HG03060 (cell line): Measurements from ENCODE around the gene FKRP.
"Not testable (repeated sequence)": the region's sequence is repeated elsewhere in the genome, so short reads cannot be mapped to it uniquely, and the experiment has no call there.

Experiments used
- ATAC-seq: cut with Tn5 transposase; IDR thresholded peaks from one replicate; pipeline ENCODE4 v1.9.1; 2021; ENCODE audit warnings: low read depth, moderate number of reproducible peaks; ENCODE audit not compliant: unreplicated experiment

Gene FKRP

GRCh38 chr19:46755077-46755852 is 9.4 kb downstream of the FKRP start:
- ATAC-seq = no peak

- ATAC-seq = no peak
These were observed 10.1 kb downstream of the FKRP start for GRCh38 chr19:46755853-46756543.

- no peak for ATAC-seq
These were observed 10.7 kb downstream of the FKRP start for GRCh38 chr19:46756544-46756888.

GRCh38 chr19:46759206-46759605 is 13.3 kb downstream of the FKRP start:
- no peak for ATAC-seq

- ATAC-seq = no peak
These were observed 14.0 kb downstream of the FKRP start for GRCh38 chr19:46759817-46760333.

- ATAC-seq = no peak
These were observed 14.5 kb downstream of the FKRP start for GRCh38 chr19:46760363-46760762.

GRCh38 chr19:46760897-46761296 is 15.0 kb downstream of the FKRP start:
- not testable (repeated sequence) for ATAC-seq

GRCh38 chr19:46761418-46761831 is 15.6 kb downstream of the FKRP start:
- no peak for ATAC-seq

GRCh38 chr19:46762245-46762890 is 16.5 kb downstream of the FKRP start:
- no peak for ATAC-seq

- no peak for ATAC-seq
These were observed 19.0 kb downstream of the FKRP start for GRCh38 chr19:46764817-46765291.

- no peak for ATAC-seq
These were observed 20.9 kb downstream of the FKRP start for GRCh38 chr19:46766569-46767317.

GRCh38 chr19:46768746-46769145 is 22.9 kb downstream of the FKRP start:
- not testable (repeated sequence) for ATAC-seq

- ATAC-seq = no peak
These were observed 26.5 kb downstream of the FKRP start for GRCh38 chr19:46772170-46773017.

GRCh38 chr19:46773018-46773399 is 27.2 kb downstream of the FKRP start:
- no peak for ATAC-seq

- no peak for ATAC-seq
These were observed 29.9 kb downstream of the FKRP start for GRCh38 chr19:46775642-46776258.

GRCh38 chr19:46776927-46777911 is 31.4 kb downstream of the FKRP start:
- ATAC-seq = no peak

GRCh38 chr19:46777956-46778645 is 32.2 kb downstream of the FKRP start:
- not testable (repeated sequence) for ATAC-seq
